ENCODE measurements around the gene TSPAN1.

Gene TSPAN1

GRCh38 chr1:46188295-46189030, 13.6 kb downstream of the TSPAN1 start:
- DNase-seq = no peak

- DNase-seq = no peak
Measured at GRCh38 chr1:46190539-46190938, 15.7 kb downstream of the TSPAN1 start.

DNA sequence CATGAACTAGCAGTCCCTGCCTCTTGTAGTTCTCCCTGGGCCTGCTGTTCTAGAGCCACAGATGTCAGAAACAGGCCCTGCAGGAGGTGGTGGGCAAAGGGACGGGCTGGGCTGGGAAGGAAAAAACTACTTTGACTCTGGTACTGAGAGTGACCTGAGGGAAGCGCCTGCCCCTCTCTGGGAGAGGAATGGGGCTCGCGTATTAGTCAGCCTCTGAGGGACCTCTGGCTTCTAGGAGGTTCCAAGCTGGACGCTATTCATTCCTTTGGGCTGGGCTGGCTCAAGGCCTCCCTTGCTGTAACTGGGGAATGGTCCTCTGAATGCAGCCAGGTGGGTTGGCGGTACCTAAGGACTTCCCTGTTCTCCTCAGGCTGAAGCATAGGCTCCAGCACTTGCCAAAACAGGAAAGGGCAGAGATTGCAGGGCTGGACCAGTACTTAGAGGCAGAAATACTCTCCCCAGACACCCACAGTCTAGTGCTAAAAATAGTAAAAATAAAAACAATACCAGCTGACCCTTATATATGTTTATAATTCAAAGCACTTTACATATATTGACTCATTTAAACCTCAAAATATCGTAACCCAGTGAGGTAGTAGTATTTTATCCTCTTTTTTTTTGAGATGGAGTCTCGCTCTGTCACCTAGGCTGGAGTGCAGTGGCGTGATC, 16.3 kb downstream of the TSPAN1 start:
- DNase-seq = no peak

DNA sequence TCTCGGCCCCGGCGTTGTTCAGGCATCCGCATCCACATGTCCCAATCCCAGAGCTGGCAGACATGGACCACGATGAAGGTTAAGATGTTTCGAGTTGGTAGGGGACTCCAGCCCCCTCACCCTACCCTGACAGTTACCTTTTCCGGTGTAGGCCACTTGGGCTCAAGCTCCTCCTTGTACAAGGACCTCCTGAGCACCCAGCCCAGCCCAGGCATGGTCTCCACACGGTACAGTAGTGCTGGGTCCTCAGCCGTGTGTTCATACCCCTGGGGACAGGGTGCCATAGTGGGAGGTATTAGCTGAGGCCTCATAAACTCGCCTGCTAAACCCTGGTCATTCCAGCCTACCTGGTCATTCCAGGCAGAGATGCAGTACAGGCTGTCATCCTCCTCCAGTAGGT, 17.3 kb downstream of the TSPAN1 start:
- DNase-seq = no peak

- no peak for DNase-seq
Measured at GRCh38 chr1:46193285-46193684, 18.4 kb downstream of the TSPAN1 start.

GRCh38 chr1:46193984-46194570, 19.2 kb downstream of the TSPAN1 start:
- no peak for DNase-seq

GRCh38 chr1:46194641-46195193, 19.8 kb downstream of the TSPAN1 start:
- no peak for DNase-seq

GRCh38 chr1:46196609-46197008, 21.7 kb downstream of the TSPAN1 start:
- peak; percentile 13 for DNase-seq

GRCh38 chr1:46197560-46197963, 22.7 kb downstream of the TSPAN1 start:
- DNase-seq = no peak

- peak; percentile 82 for DNase-seq
Measured at GRCh38 chr1:46197964-46198811, 23.3 kb downstream of the TSPAN1 start, which contains the start of gene POMGNT1. TSS of gene POMGNT1 (minus strand) at chr1:46198434. CDS start at chr1:46197821, 613 bp downstream.

GRCh38 chr1:46199233-46199749, 24.4 kb downstream of the TSPAN1 start:
- DNase-seq = no peak

DNA sequence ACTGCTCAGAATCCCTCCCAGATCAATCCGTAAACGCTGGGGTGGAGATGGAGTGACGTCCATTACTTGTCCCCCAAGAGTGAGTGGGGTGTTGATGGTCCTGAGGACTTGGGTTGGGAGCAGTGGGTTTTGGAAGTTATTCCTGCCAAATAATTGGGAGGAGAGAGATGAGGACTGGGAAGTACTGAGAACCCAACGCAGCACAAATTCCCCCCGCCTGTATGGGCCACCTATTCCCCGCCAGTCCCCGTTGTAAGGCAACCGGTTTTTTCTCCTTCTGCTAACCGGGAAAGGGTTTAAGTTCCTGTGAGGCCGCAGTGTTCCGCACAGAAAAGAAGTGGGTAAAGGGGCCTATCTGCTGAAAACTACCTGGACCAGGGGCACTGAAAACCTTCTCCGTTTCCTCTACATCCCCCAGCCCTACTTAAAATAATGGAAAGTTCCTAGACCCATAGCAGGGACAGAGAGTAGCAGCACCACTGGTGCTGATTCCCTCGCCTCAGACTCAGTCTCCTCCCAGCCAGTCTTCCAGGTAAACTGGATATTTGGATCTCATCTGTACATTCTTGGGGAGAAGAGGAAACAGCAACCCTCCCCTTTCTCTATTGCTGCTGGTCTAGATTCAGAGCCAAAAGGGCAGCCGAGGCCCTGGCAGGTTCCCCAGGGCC, 29.0 kb downstream of the TSPAN1 start:
- DNase-seq = no peak

DNA sequence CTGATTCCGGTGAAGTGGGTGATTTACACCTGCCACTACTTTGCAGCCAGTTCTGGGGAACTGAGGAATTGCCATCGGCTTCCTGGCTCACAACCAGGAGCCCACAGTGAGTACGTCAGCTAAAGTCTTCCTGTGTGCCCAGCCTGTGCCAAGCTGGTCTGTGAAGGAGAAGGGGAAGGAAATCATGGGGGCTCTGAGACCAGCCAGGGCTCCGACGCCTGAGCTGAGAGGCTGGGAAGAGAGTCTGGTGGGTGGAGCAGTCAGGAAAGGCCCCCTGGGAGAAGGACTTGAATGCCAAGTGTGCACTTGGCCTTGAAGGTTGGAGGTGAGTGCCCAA, 29.5 kb downstream of the TSPAN1 start:
- DNase-seq = no peak

DNA sequence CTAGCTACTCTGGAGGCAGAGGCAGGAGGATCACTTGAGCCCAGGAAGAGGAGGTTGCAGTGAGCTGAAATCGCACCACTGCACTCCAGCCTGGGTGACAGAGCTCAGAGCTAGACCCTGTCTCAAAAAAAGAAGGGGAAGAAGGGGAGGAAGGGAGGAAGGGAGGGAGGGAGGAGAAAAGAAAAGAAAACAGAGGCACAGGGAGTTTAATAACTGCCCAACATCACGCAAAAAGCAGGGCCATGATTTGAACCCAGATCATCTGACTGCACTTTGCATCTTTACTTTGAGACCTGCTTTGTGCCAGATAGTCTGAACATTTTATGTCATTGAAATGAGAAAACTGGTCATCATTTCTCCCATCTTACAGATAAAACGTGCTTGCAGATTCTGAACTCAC, 30.3 kb downstream of the TSPAN1 start:
- no peak for DNase-seq

DNA sequence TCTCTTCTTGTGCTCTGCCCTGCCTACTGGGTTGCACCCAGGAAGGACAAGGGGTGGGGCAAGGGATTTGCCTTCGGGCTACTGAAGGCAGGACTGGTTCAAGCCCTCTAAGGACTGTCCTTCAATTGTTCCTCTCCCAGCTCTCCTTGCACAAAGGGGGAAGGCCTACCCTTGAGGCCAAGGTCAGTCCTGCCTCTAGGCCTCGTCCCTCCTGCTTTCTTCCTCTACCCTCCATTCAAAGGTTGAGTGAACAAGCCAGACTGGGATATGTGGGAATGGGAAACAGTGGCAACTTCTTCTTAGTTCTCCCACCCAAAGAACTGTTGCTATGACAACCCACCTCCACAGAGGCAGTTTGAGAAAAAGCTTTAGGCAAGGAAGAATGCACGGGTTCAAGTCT, 30.9 kb downstream of the TSPAN1 start:
- DNase-seq = no peak

- DNase-seq = no peak
Measured at GRCh38 chr1:46206399-46206798, 31.5 kb downstream of the TSPAN1 start.

GRCh38 chr1:46210561-46210960, 35.7 kb downstream of the TSPAN1 start:
- no peak for DNase-seq

DNA sequence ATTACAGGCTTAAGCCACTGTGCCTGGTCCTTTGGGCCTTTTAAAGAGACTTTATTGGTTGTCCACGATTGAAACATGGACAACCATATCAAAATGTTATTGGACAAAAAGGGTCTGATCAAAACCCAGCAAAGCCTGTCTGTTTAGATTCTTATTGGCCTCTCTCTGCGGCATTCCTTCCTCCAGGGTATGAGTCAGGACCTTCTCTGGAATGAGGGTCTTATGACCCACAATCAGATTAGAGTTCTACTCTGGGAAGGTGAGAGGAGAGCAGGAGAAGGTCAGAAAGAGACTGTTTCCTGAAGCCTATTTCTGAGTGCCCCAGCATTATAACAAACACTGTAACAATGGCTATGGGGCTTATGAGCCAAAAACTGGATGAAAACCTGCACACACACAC, 36.2 kb downstream of the TSPAN1 start:
- no peak for DNase-seq

GRCh38 chr1:46215504-46215903, 40.6 kb downstream of the TSPAN1 start:
- no peak for DNase-seq

DNA sequence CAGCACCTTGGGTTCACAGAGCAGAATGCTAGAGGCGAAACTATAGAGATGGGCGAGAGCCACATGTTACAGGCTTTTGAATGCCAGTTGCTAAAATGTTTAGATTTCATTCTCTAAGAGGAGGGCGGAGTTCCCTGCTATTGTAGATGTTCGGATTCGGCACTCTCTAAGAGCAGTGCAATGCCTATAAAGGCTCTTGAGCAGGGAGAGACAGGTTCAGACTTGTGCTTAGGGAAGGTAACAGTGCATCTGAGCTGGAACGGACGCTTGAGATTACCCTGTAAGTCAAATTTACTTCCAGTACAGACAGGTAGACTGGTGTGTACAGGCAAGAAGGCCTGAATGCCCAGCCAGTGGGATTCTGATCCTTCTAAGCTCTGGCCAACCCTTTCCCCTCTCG, 43.6 kb downstream of the TSPAN1 start:
- DNase-seq = no peak

DNA sequence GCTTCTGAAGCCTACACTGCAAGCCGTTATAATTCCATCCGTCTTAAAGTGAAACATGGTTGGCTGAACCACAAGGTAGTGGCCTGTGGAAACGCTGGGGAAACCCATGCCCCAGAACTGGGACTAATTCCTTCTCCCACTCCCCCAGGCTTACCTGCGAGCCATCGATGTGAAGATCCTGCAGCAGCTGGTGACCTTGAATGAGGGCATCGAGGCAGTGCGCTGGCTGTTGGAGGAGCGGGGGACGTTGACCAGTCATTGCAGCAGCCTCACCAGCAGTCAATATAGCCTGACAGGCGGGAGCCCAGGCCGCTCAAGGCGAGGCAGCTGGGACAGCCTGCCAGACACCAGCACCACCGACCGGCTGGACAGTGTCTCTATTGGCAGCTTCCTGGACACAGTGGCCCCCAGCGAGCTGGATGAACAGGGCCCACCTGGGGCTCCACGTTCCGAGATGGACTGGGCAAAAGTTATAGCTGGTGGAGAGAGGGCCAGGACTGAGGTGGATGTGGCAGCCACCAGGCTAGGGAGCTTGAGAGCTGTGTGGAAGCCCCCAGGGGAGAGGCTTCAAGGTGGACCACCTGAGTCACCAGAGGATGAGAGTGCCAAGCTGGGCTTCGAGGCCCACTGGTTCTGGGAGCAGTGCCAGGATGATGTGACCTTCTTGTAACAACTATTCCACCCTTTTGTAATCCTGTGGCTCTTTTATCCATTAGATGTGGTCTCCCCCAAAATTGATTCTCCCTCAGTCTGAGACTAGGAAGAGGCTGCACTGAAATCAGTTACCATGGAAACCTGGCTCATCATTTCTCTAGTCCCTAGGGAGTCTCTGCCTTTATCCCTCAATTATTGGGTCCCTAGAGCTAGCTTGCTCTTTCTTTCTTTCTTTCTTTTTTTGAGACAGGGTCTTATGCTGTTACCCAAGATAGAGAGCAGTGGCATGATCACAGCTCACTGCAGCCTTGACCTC, 44.9 kb downstream of the TSPAN1 start:
- DNase-seq = no peak
